8988T (cell line): ENCODE data around the gene KLRC4.
"Not testable (repeated sequence)": the region's sequence is repeated elsewhere in the genome, so short reads cannot be mapped to it uniquely, and the experiment has no call there.

Experiments used
- DNase-seq: peaks from one replicate; pipeline ENCODE4 v3.0.0; 2011

KLRC4 gene, protein sequence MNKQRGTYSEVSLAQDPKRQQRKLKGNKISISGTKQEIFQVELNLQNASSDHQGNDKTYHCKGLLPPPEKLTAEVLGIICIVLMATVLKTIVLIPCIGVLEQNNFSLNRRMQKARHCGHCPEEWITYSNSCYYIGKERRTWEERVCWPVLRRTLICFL

DNA sequence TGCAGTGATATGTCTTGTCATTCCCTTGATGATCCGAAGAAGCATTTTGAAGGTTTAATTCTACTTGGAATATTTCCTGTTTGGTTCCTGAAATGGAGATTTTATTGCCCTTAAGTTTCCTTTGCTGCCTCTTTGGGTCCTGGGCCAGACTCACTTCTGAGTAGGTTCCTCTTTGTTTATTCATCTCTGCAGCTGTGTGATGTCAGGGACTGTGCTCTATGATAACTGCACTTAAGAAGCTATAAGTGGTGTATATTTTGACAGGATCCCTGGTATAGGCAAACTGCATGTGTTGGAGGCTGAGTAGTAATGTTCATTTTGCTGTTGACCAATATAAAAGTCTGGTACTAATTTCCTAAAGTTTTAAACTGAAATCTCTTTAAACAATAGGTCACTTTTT lies at the start of gene KLRC4:
KLRC4 (minus strand) TSS at position 366 of the 400 bp plus-strand sequence; CDS start at position 184, 182 bp downstream.
- no peak for DNase-seq

DNA sequence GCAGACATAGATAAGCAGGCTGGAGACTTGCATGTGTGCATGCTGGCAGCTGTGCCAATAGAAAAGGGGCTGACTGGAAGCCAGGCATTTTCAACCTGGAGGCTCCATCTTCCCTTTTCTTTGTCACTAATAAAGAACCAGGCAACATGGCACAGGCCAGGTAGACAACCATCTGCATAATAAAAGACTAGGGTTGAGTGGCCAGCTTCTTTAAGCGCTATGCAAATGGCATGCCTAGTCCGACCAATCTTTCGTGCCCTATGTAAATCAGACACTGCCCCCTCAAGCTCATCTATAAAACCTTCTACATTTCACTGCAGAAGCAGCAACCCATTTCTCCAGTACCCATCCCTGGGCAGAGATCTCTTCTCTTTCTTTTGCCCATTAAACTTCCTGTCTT lies 48.2 kb upstream of the KLRC4 start:
- DNase-seq: no peak

DNA sequence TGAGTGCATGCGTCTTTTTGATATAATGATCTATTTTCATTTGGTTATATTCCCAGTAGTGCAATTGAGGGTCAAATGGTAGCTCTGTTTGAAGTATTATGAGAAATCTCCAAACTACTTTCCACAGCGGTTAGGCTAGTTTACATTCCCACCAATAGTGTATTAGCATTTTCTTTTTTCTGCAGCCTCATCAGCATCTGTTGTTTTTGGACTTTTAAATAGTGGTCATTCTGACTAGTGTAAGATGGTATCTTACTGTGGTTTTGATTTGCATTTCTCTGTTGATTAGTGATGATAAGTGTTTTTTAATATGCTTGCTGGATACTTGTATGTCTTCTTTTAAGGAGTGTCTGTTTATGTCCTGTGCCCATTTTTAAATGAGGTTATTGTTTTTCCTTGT lies 47.3 kb upstream of the KLRC4 start:
- DNase-seq: no peak

- DNase-seq: no peak
Observed at GRCh38 chr12:10455766-10456165, 46.2 kb upstream of the KLRC4 start.

DNA sequence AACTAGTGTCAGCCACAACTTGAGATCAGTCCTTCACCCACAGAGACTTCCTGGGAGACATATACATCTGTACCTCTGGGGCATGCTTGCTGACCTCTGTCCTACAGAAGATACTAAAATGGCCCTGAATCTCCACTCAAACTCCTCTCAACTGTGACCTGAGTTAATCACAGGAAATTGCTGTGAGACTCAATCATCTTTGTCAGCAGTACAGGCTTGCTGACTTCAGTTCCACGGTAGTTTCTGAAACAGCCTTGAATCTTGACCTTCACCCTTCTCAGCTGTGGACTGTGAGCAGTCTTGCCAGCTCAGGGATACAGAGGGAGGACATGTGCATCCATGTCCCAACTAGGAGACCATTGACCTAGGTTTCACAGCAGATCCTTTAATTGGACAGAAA lies 45.0 kb upstream of the KLRC4 start:
- no peak for DNase-seq

DNA sequence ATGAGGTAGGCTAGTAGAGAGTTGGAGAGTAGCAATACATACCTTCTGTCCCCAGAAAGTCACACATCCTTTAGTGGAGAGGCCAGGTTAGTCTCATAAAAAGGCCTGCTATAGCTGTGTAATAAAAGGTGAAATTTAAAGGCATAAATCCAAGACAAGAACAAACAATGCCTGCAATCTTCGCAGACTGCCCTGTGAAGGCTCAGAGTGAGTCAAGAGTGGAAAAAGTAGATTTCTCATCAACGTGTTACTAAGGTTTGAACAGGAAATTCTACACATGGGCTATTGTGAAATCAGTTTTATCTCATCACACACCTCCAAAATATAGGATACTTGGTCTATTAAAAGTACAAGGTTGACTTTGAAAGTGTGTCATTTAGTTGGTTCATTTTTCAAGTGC lies 43.6 kb upstream of the KLRC4 start, which contains the start of gene KLRC1:
KLRC1 (minus strand) TSS at position 222 of the 400 bp plus-strand sequence. CDS start 2,221 bp downstream, outside the sequence.
- no peak for DNase-seq

GRCh38 chr12:10448236-10448635 lies 38.7 kb upstream of the KLRC4 start:
- no peak for DNase-seq

DNA sequence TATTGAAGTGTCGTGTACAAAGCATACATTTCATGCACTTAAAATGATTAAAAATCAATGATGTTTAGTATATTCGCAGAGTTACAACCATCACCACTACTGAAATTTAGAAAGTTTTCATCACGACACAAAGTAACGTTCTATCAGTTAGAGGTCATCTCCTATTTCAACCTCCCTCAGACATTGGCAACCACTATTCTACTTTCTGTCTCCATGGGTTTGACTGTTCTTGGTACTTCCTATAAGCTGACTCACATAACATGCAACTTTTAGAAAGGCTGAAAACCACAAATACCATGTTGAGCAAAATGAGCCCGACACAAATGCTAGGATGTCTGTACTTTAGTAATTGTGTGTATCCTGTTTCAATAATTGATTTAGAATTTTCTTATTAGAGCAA lies 36.5 kb upstream of the KLRC4 start:
- not testable (repeated sequence) for DNase-seq

- DNase-seq: not testable (repeated sequence)
Observed at GRCh38 chr12:10441144-10441543, 31.6 kb upstream of the KLRC4 start.

DNA sequence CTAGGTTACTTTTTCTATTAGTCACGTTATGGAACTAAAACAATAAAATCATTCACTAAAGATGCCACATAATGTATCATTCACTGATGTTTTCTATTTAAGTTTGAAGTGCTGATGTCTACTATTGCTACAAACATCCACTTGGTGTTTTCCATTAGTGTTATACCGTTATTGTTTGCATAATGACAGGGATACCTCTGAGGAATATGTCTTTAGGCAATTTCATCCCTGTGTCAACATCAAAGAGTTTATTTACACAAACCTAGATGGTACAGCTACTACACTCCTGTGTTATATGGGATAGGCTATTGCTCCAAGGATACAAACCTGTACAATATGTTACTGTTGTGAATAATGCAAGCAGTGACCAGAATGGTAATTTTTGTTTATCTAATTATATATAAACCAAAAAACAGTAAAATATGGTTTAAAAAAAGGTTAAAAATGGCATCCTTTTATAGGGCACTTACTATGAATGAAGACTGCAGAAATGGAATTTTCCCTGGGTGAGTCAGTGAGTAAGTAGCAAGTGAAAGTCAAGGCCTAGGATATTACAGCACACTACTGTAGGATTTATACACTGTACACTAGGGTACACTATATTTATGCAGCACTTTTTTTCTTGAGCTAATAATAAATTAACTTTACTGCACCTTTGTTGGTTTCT lies 30.2 kb upstream of the KLRC4 start:
- DNase-seq: not testable (repeated sequence)

- not testable (repeated sequence) for DNase-seq
Observed at GRCh38 chr12:10437601-10438000, 28.0 kb upstream of the KLRC4 start.

DNA sequence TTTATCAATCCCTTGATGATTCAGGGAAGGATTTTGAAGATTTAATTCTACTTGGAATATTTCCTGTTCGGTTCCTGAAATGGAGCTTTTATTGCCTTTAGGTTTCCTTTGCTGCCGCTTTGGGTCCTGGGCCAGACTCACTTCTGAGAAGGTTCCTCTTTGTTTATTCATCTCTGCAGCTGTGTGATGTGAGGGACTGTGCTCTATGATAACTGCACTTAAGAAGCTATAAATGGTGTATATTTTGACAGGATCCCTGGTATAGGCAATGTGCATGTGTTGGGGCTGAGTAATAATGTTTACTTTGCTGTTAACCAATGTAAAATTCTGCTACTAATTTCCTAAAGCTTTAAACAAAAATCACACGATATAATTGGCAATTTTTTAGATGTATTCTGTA lies 26.3 kb upstream of the KLRC4 start, which contains the start of gene KLRC2:
KLRC2 (minus strand) TSS at position 195 of the 400 bp plus-strand sequence; CDS start at position 171, 24 bp downstream.
- DNase-seq: not testable (repeated sequence)

DNA sequence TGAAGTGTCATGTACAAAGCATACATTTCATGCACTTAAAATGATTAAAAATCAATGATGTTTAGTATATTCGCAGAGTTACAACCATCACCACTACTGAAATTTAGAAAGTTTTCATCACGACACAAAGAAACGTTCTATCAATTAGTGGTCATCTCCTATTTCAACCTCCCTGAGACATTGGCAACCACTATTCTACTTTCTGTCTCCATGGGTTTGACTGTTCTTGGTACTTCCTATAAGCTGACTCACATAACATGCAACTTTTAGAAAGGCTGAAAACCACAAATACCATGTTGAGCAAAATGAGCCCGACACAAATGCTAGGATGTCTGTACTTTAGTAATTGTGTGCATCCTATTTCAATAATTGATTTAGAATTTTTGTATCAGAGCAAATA lies 21.1 kb upstream of the KLRC4 start:
- not testable (repeated sequence) for DNase-seq

- not testable (repeated sequence) for DNase-seq
Observed at GRCh38 chr12:10425938-10426337, 16.4 kb upstream of the KLRC4 start.

DNA sequence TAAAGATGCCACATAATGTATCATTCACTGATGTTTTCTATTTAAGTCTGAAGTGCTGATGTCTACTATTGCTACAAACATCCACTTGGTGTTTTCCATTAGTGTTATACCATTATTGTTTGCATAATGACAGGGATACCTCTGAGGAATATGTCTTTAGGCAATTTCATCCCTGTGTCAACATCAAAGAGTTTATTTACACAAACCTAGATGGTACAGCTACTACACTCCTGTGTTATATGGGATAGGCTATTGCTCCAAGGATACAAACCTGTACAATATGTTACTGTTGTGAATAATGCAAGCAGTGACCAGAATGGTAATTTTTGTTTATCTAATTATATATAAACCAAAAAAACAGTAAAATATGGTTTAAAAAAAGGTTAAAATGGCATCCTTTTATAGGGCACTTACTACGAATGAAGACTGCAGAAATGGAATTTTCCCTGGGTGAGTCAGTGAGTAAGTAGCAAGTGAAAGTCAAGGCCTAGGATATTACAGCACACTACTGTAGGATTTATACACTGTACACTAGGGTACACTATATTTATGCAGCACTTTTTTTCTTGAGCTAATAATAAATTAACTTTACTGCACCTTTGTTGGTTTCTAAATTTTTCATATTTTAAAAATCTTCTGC lies 14.8 kb upstream of the KLRC4 start:
- DNase-seq: not testable (repeated sequence)

DNA sequence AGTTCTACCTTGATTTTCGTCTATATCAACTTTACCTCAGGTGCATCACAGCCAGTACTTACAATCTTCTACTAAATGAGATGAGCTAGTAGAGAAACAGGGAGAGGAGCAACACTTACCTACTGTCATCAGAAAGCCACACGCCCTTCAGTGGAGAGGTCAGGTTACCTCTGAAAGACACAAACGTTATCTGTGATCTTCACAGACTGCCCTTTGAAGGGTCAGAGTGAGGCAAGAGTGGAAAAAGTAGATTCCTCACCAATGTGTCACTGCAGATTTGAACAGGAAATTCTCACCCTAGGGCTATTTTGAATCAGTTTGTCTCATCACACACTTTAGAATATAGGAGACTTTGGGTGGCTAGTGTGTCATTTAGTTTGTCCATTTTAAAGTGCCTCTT lies 12.6 kb upstream of the KLRC4 start:
- DNase-seq: not testable (repeated sequence)

GRCh38 chr12:10420334-10420733 lies 10.8 kb upstream of the KLRC4 start, which contains the start of gene KLRC3:
KLRC3 (minus strand) TSS chr12:10420595; CDS start chr12:10420550, 45 bp downstream.
- not testable (repeated sequence) for DNase-seq

- no peak for DNase-seq
Observed at GRCh38 chr12:10408842-10409241, 715 bp downstream of the KLRC4 start.

GRCh38 chr12:10406725-10407124 lies 2.8 kb downstream of the KLRC4 start:
- no peak for DNase-seq

- DNase-seq: no peak
Observed at GRCh38 chr12:10405294-10405693, 4.3 kb downstream of the KLRC4 start.

- DNase-seq: no peak
Observed at GRCh38 chr12:10404798-10405197, 4.8 kb downstream of the KLRC4 start.

DNA sequence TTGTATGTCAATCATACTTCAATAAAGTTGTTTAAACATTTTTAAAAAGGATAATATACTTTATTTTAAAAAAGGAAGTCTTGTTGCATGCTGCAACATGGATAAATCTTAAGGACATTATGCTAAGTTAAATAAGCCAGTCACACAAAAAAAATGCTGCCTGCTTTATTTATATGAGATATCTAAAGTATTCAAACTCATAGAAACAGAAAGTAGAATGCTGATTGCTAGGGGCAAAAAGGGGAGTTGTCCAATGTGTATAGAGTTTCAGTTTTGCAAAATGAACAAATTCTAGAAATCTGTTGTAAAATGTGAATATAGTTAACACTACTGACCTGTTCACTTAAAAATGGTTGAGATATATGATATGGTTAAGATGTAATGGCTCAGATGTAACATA lies 8.7 kb downstream of the KLRC4 start:
- no peak for DNase-seq

DNA sequence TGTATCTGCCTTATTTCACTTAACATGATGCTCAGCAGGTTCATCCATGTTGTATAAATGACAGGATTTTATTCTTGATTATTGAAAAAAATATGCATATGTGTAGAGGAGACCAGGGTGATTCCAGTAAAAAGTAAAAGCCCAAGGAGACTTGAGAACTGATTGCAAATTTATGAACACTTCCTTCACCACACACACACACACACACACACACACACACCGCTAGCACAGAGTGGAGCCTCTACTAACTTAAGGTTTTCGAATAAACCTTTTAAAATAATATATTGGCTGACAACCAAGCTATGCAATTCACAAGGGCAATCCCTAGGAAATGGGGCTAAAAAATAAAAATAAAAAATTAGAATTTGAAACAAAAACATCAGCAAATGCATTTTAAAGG lies 11.4 kb downstream of the KLRC4 start:
- no peak for DNase-seq

GRCh38 chr12:10397296-10397695 lies 12.3 kb downstream of the KLRC4 start:
- no peak for DNase-seq
